NOMO-1 (cell line): ENCODE data around the gene S100P.
"Not testable (repeated sequence)": the region's sequence is repeated elsewhere in the genome, so short reads cannot be mapped to it uniquely, and the experiment has no call there.

Source experiments
- DNase-seq, 2 experiments: peaks; one replicate each; lab custom pipeline; 2025; ENCODE audit not compliant: unreplicated experiment in 2 of 2; lab: John Stamatoyannopoulos, UW

Gene S100P

GRCh38 chr4:6693231-6694176 lies at the start of gene S100P:
Gene S100P (plus strand): TSS chr4:6693878. CDS start chr4:6693933, 55 bp downstream.
- no peak for DNase-seq

GRCh38 chr4:6644792-6645530 lies 48.7 kb upstream of the S100P start:
- DNase-seq = no peak

GRCh38 chr4:6647169-6647568 lies 46.5 kb upstream of the S100P start:
- DNase-seq = no peak

- no peak for DNase-seq
Observed at GRCh38 chr4:6647582-6648230, 46.0 kb upstream of the S100P start.

GRCh38 chr4:6649216-6649615 lies 44.5 kb upstream of the S100P start:
- no peak for DNase-seq

GRCh38 chr4:6654211-6654610 lies 39.5 kb upstream of the S100P start:
- DNase-seq = not testable (repeated sequence)

- DNase-seq = not testable (repeated sequence)
Observed at GRCh38 chr4:6655291-6655690, 38.4 kb upstream of the S100P start.

- no peak for DNase-seq
Observed at GRCh38 chr4:6655924-6656323, 37.8 kb upstream of the S100P start.

- no peak for DNase-seq
Observed at GRCh38 chr4:6657242-6658208, 36.2 kb upstream of the S100P start.

GRCh38 chr4:6658209-6658595 lies 35.5 kb upstream of the S100P start:
- no peak for DNase-seq

- no peak for DNase-seq
Observed at GRCh38 chr4:6658597-6659075, 35.0 kb upstream of the S100P start.

- no peak for DNase-seq
Observed at GRCh38 chr4:6659897-6660296, 33.8 kb upstream of the S100P start.

GRCh38 chr4:6660430-6660829 lies 33.2 kb upstream of the S100P start:
- DNase-seq = no peak

- no peak for DNase-seq
Observed at GRCh38 chr4:6662591-6662990, 31.1 kb upstream of the S100P start.

- DNase-seq = no peak
Observed at GRCh38 chr4:6663596-6664393, 29.9 kb upstream of the S100P start.

GRCh38 chr4:6665320-6665654 lies 28.4 kb upstream of the S100P start:
- no peak for DNase-seq

GRCh38 chr4:6668391-6668790 lies 25.3 kb upstream of the S100P start:
- DNase-seq = no peak

GRCh38 chr4:6671648-6672047 lies 22.0 kb upstream of the S100P start:
- no peak for DNase-seq

- DNase-seq = no peak
Observed at GRCh38 chr4:6672131-6672530, 21.5 kb upstream of the S100P start.
